NB4 (cell line): ENCODE measurements around the gene SMAD3.

ENCODE experiments used
- DNase-seq: peaks from one replicate; pipeline ENCODE4 v3.0.0; 2010; ENCODE audit warnings: low read depth
- H3K4me3 ChIP-seq: one replicate; pipeline ENCODE4 v1.5.1; 2011; ENCODE audit warnings: mild to moderate bottlenecking, low read depth, low read length, moderate library complexity
- CTCF ChIP-seq: IDR thresholded peaks from one replicate; pipeline ENCODE4 v1.5.1; 2012; ENCODE audit warnings: low read depth, low read length
- MAX ChIP-seq: IDR thresholded peaks from 2 replicates; pipeline ENCODE4 v1.6.1; 2011; ENCODE audit warnings: low read depth, low read length
- MYC ChIP-seq: IDR thresholded peaks from 2 replicates; pipeline ENCODE4 v1.6.1; 2011; ENCODE audit warnings: low read depth, low read length
- POLR2A ChIP-seq: IDR thresholded peaks from 2 replicates; pipeline ENCODE4 v1.6.1; 2011; ENCODE audit warnings: mild to moderate bottlenecking; ENCODE audit not compliant: insufficient read length; ENCODE audit errors: extremely low read depth

SMAD3 gene

GRCh38 chr15:67224889-67225288 lies 159.5 kb downstream of the SMAD3 start:
- no peak for DNase-seq
- TF ChIP-seq MAX (no peak), CTCF (no peak), MYC (no peak), POLR2A (no peak)

GRCh38 chr15:67225336-67225735 lies 159.9 kb downstream of the SMAD3 start:
- TF ChIP-seq MAX (no peak), CTCF (no peak), MYC (no peak), POLR2A (no peak)

More at GRCh38 chr15:67224889-67225288, 159.5 kb downstream of the SMAD3 start:
- H3K4me3 ChIP-seq, result no peak overlapping the region

GRCh38 chr15:67227431-67227830 lies 162.0 kb downstream of the SMAD3 start:
- TF ChIP-seq CTCF (no peak), MYC (no peak), POLR2A (no peak), MAX (no peak)
- H3K4me3 ChIP-seq, result no peak overlapping the region
- no peak for DNase-seq

More at GRCh38 chr15:67225336-67225735, 159.9 kb downstream of the SMAD3 start:
- DNase-seq, result no peak
- no peak overlapping the region for H3K4me3 ChIP-seq

GRCh38 chr15:67227846-67228245 lies 162.4 kb downstream of the SMAD3 start:
- no peak overlapping the region for H3K4me3 ChIP-seq
- TF ChIP-seq MYC (no peak), POLR2A (no peak), MAX (no peak), CTCF (no peak)
- DNase-seq, result no peak

- TF ChIP-seq CTCF (no peak), POLR2A (no peak), MAX (no peak), MYC (no peak)
- no peak for DNase-seq
- no peak overlapping the region for H3K4me3 ChIP-seq
Measured at GRCh38 chr15:67228286-67228685, 162.9 kb downstream of the SMAD3 start.

GRCh38 chr15:67230504-67230903 lies 165.1 kb downstream of the SMAD3 start:
- no peak overlapping the region for H3K4me3 ChIP-seq
- no peak for DNase-seq
- no peak for TF ChIP-seq POLR2A
- TF ChIP-seq CTCF, result no peak
- TF ChIP-seq MYC, result no peak
- TF ChIP-seq MAX, result no peak
